OCI-LY3 (cell line): ENCODE data around the gene CEP170B.
"Not testable (repeated sequence)": the region's sequence is repeated elsewhere in the genome, so short reads cannot be mapped to it uniquely, and the experiment has no call there.

ENCODE experiments used
- H2AFZ ChIP-seq: fragments of 200-600, 300-600 bp; shearing (Covaris generic); 2 replicates; pipeline ENCODE4 v1.6.0; 2014; ENCODE audit warnings: antibody characterized with exemption, low read depth, low read length
- H3K27ac ChIP-seq: fragments of 200-600, 300-600 bp; sonication (generic); 2 replicates; pipeline ENCODE4 v1.5.1; 2014; ENCODE audit warnings: mild to moderate bottlenecking, low read length, moderate library complexity, mixed read lengths
- H3K27me3 ChIP-seq: fragments of 200-600, 300-600 bp; sonication (generic); 2 replicates; pipeline ENCODE4 v1.6.1; 2014; ENCODE audit warnings: low read depth, low read length, mixed read lengths
- H3K36me3 ChIP-seq: fragments of 200-600, 300-600 bp; sonication (generic); replicated peaks from 2 replicates; pipeline ENCODE3; 2014; ENCODE audit warnings: low read depth, low read length, mixed read lengths
- H3K4me1 ChIP-seq: fragments of 300-600, 200-600 bp; sonication (generic); 2 replicates; pipeline ENCODE4 v1.6.1; 2014; ENCODE audit warnings: low read length, mixed read lengths
- H3K4me2 ChIP-seq: fragments of 200-600, 300-600 bp; sonication (generic); 2 replicates; pipeline ENCODE4 v1.6.1; 2014; ENCODE audit warnings: low read length, mixed read lengths
- H3K4me3 ChIP-seq: fragments of 300-600, 200-600 bp; sonication (generic); 2 replicates; pipeline ENCODE4 v1.5.1; 2014; ENCODE audit warnings: antibody characterized with exemption, mild to moderate bottlenecking, low read length, moderate library complexity
- H3K79me2 ChIP-seq: fragments of 300-600, 200-600 bp; shearing (Covaris generic); 2 replicates; pipeline ENCODE4 v1.6.1; 2014; ENCODE audit warnings: mild to moderate bottlenecking, low read length, mixed read lengths
- H3K9ac ChIP-seq: fragments of 300-600, 200-600 bp; shearing (Covaris generic); 2 replicates; pipeline ENCODE4 v1.6.0; 2014; ENCODE audit warnings: mild to moderate bottlenecking, low read length, moderate library complexity
- H3K9me3 ChIP-seq: fragments of 200-600, 300-600 bp; shearing (Covaris generic); 2 replicates; pipeline ENCODE4 v1.6.1; 2014; ENCODE audit warnings: low read length, mixed read lengths; ENCODE audit not compliant: insufficient read depth
- H4K20me1 ChIP-seq: fragments of 200-600, 300-600 bp; sonication (generic); 2 replicates; pipeline ENCODE4 v1.6.1; 2016; ENCODE audit warnings: low read length, mixed read lengths; ENCODE audit not compliant: insufficient read depth
- EZH2phosphoT487 ChIP-seq: fragments of 200-600 bp; shearing (Covaris generic); IDR thresholded peaks from 2 replicates; pipeline ENCODE4 v1.6.1; 2018; ENCODE audit warnings: antibody characterized with exemption, mixed run types, low read depth
- TF ChIP-seq, protein P1 (sequence below): fragments of 200-600, 300-600 bp; sonication (generic); IDR thresholded peaks from 2 replicates; pipeline ENCODE4 v1.5.1; 2014; ENCODE audit warnings: antibody characterized with exemption, low read length, low read depth

The CEP170B gene

DNA sequence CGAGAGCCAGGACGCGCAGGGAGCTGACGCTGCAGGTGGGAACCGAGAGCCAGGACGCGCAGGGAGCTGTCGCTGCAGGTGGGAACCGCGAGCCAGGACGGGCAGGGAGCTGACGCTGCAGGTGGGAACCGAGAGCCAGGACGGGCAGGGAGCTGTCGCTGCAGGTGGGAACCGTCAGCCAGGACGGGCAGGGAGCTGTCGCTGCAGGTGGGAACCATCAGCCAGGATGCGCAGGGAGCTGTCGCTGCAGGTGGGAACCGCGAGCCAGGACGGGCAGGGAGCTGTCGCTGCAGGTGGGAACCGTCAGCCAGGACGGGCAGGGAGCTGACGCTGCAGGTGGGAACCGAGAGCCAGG is 40.5 kb downstream of the CEP170B start:
- H3K9ac ChIP-seq = not testable (repeated sequence)

GRCh38 chr14:104908303-104908702 is 43.2 kb downstream of the CEP170B start:
- Histone ChIP-seq H3K9me3 (peaks cover 29% of the 10 kb centered on the region; the same call in 1 of the 2 replicates), H2AFZ (no peak overlapping the region; the same call in 1 of the 2 replicates), H3K9ac (no peak overlapping the region), H3K79me2 (no peaks in the 10 kb centered on the region), H3K27me3 (peaks cover 22% of the 10 kb centered on the region; the same call in 1 of the 2 replicates), H3K36me3 (peaks cover 6% of the 10 kb centered on the region), H3K4me3 (no peak overlapping the region), H3K27ac (no peak overlapping the region), H4K20me1 (no peaks in the 10 kb centered on the region), H3K4me2 (no peak overlapping the region), H3K4me1 (peaks cover 12% of the 10 kb centered on the region)
- TF ChIP-seq, protein P1, sequence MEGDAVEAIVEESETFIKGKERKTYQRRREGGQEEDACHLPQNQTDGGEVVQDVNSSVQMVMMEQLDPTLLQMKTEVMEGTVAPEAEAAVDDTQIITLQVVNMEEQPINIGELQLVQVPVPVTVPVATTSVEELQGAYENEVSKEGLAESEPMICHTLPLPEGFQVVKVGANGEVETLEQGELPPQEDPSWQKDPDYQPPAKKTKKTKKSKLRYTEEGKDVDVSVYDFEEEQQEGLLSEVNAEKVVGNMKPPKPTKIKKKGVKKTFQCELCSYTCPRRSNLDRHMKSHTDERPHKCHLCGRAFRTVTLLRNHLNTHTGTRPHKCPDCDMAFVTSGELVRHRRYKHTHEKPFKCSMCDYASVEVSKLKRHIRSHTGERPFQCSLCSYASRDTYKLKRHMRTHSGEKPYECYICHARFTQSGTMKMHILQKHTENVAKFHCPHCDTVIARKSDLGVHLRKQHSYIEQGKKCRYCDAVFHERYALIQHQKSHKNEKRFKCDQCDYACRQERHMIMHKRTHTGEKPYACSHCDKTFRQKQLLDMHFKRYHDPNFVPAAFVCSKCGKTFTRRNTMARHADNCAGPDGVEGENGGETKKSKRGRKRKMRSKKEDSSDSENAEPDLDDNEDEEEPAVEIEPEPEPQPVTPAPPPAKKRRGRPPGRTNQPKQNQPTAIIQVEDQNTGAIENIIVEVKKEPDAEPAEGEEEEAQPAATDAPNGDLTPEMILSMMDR = no peak
- TF ChIP-seq EZH2phosphoT487 = no peak

More for the DNA sequence above, 40.5 kb downstream of the CEP170B start:
- not testable (repeated sequence) for H4K20me1 ChIP-seq, H2AFZ ChIP-seq, H3K27ac ChIP-seq, H3K4me2 ChIP-seq, H3K79me2 ChIP-seq, H3K36me3 ChIP-seq, H3K4me3 ChIP-seq
- Histone ChIP-seq H3K9me3 (peaks cover 23% of the 10 kb centered on the region; the same call in 1 of the 2 replicates), H3K4me1 (peaks cover 23% of the 10 kb centered on the region), H3K27me3 (peaks cover 22% of the 10 kb centered on the region; the same call in 1 of the 2 replicates)

- Histone ChIP-seq H3K9me3 (peaks cover 21% of the 10 kb centered on the region; the same call in 1 of the 2 replicates), H2AFZ (no peak overlapping the region), H3K4me1 (no peaks in the 10 kb centered on the region)
Measured at GRCh38 chr14:104912053-104912452, 47.0 kb downstream of the CEP170B start.

GRCh38 chr14:104913435-104913834 is 48.4 kb downstream of the CEP170B start:
- TF ChIP-seq EZH2phosphoT487 = no peak
- TF ChIP-seq, protein P1 = no peak
- Histone ChIP-seq H3K9me3 (peaks cover 7% of the 10 kb centered on the region; the same call in 1 of the 2 replicates), H3K79me2 (no peaks in the 10 kb centered on the region), H3K27ac (no peak overlapping the region), H3K4me1 (no peaks in the 10 kb centered on the region), H3K36me3 (no peaks in the 10 kb centered on the region), H3K27me3 (peaks cover 17% of the 10 kb centered on the region), H4K20me1 (no peaks in the 10 kb centered on the region), H3K4me2 (no peak overlapping the region), H2AFZ (no peak overlapping the region), H3K9ac (no peak overlapping the region), H3K4me3 (no peak overlapping the region)

More at GRCh38 chr14:104912053-104912452, 47.0 kb downstream of the CEP170B start:
- H4K20me1 ChIP-seq = no peaks in the 10 kb centered on the region
- H3K9ac ChIP-seq = no peak overlapping the region
- TF ChIP-seq, protein P1 = no peak
- TF ChIP-seq EZH2phosphoT487 = no peak
- H3K27ac ChIP-seq = no peak overlapping the region
- H3K79me2 ChIP-seq = no peaks in the 10 kb centered on the region
- peaks cover 28% of the 10 kb centered on the region for H3K27me3 ChIP-seq
- peaks cover 2% of the 10 kb centered on the region for H3K36me3 ChIP-seq
- no peak overlapping the region for H3K4me3 ChIP-seq
- no peak overlapping the region for H3K4me2 ChIP-seq
